Trophoblast cell (in vitro differentiated cells and primary cell): ENCODE measurements around the gene AKAP12.
"Not testable (repeated sequence)": the region's sequence is repeated elsewhere in the genome, so short reads cannot be mapped to it uniquely, and the experiment has no call there.

Experiments used
- DNase-seq, 2 donors: peaks; one replicate each; pipeline ENCODE4 v3.0.0-alpha.2; 2016
- H2AFZ ChIP-seq: 2 replicates; pipeline ENCODE4 v1.6.1; 2013; ENCODE audit warnings: low read length, moderate library complexity, mild to moderate bottlenecking; ENCODE audit not compliant: insufficient read depth, poor library complexity
- H2AK5ac ChIP-seq: 2 replicates; pipeline ENCODE4 v1.6.1; 2013; ENCODE audit warnings: mild to moderate bottlenecking, low read length
- H2BK120ac ChIP-seq: 2 replicates; pipeline ENCODE4 v1.6.1; 2013; ENCODE audit warnings: low read length, mild to moderate bottlenecking, moderate library complexity; ENCODE audit not compliant: insufficient read depth, poor library complexity
- H2BK12ac ChIP-seq: 2 replicates; pipeline ENCODE4 v1.6.1; 2013; ENCODE audit warnings: mild to moderate bottlenecking, low read length, moderate library complexity
- H2BK5ac ChIP-seq: 2 replicates; pipeline ENCODE4 v1.6.1; 2013; ENCODE audit warnings: low read length, low read depth, moderate library complexity, mild to moderate bottlenecking; ENCODE audit not compliant: poor library complexity
- H3K14ac ChIP-seq: 2 replicates; pipeline ENCODE4 v1.6.1; 2013; ENCODE audit warnings: mild to moderate bottlenecking, low read length
- H3K18ac ChIP-seq: 2 replicates; pipeline ENCODE4 v1.6.1; 2013; ENCODE audit warnings: mild to moderate bottlenecking, low read length
- H3K23ac ChIP-seq: 2 replicates; pipeline ENCODE4 v1.6.1; 2013; ENCODE audit warnings: low read length
- H3K27ac ChIP-seq: 2 replicates; pipeline ENCODE4 v1.5.1; 2013; ENCODE audit warnings: low read depth, mild to moderate bottlenecking, inconsistent platforms, low read length, moderate library complexity
- H3K27me3 ChIP-seq: 2 replicates; pipeline ENCODE4 v1.6.1; 2013; ENCODE audit warnings: inconsistent platforms, mild to moderate bottlenecking, low read length, moderate library complexity; ENCODE audit not compliant: insufficient read depth
- H3K36me3 ChIP-seq, 2 experiments: 1 replicate in 1 of 2; 2 replicates in 1 of 2; pipeline ENCODE4 v1.6.1; 2013; ENCODE audit warnings: low read length in 2 of 2, mild to moderate bottlenecking in 2 of 2, moderate library complexity in 1 of 2; ENCODE audit not compliant: insufficient read depth in 2 of 2, control insufficient read depth in 1 of 2
- H3K4ac ChIP-seq: 2 replicates; pipeline ENCODE4 v1.6.1; 2013; ENCODE audit warnings: low read depth, mild to moderate bottlenecking, low read length, moderate library complexity
- H3K4me1 ChIP-seq, 2 experiments: 1 replicate in 1 of 2; 2 replicates in 1 of 2; pipeline ENCODE4 v1.6.1; 2013; ENCODE audit warnings: low read length in 2 of 2, mild to moderate bottlenecking in 2 of 2, moderate library complexity in 1 of 2; ENCODE audit not compliant: insufficient read depth in 2 of 2, control insufficient read depth in 1 of 2
- H3K4me2 ChIP-seq: 2 replicates; pipeline ENCODE4 v1.6.1; 2013; ENCODE audit warnings: inconsistent platforms, mild to moderate bottlenecking, low read length, moderate library complexity
- H3K4me3 ChIP-seq: 2 replicates; pipeline ENCODE4 v1.5.1; 2013; ENCODE audit warnings: mild to moderate bottlenecking, low read depth, low read length, inconsistent platforms
- H3K79me1 ChIP-seq: one replicate; pipeline ENCODE4 v1.6.1; 2013; ENCODE audit warnings: low read length
- H3K79me2 ChIP-seq: 2 replicates; pipeline ENCODE4 v1.6.1; 2013; ENCODE audit warnings: low read length, mild to moderate bottlenecking; ENCODE audit not compliant: control insufficient read depth, insufficient read depth, poor library complexity
- H3K9ac ChIP-seq: 2 replicates; pipeline ENCODE4 v1.6.1; 2013; ENCODE audit warnings: mild to moderate bottlenecking, low read length
- H3K9me3 ChIP-seq: 2 replicates; pipeline ENCODE4 v1.6.1; 2013; ENCODE audit warnings: low read depth, mild to moderate bottlenecking, control low read depth, inconsistent platforms, low read length; ENCODE audit not compliant: insufficient read depth
- H4K12ac ChIP-seq: 2 replicates; pipeline ENCODE4 v1.6.1; 2013; ENCODE audit warnings: low read depth, mild to moderate bottlenecking, low read length, moderate library complexity
- H4K8ac ChIP-seq: 2 replicates; pipeline ENCODE4 v1.6.1; 2013; ENCODE audit warnings: low read depth, mild to moderate bottlenecking, low read length, moderate library complexity
- H4K91ac ChIP-seq: one replicate; pipeline ENCODE4 v1.6.1; 2013; ENCODE audit warnings: low read depth, mild to moderate bottlenecking, low read length, moderate library complexity
- WGBS: extraction: QIAGEN DNeasy Blood & Tissue Kit; methylation state at CpG from one replicate; pipeline ENCODE4 v1.1.7; 2013; ENCODE audit warnings: missing lambda C conversion rate; ENCODE audit not compliant: insufficient read length, insufficient coverage; ENCODE audit errors: extremely low coverage; 5-methylcytosine and 5-hydroxymethylcytosine counted together

AKAP12 gene

DNA sequence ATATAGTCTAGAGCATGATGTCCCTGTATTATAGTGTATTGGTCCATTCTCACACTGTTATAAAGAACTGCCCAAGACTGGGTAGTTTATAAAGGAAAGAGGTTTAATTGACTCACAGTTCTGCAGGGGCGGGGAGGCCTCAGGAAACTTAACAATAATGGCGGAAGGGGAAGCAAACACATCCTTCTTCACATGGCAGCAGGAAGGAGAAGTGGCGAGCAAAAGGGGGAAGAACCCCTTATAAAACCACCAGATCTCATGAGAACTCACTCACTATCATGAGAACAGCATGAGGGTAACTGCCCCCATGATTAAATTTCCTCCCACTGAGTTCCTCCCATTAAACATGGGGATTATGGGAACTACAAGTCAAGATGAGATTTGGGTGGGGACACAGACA lies 75.9 kb downstream of the AKAP12 start:
- H2BK5ac ChIP-seq, H3K4me1 ChIP-seq, H3K79me1 ChIP-seq, H2BK12ac ChIP-seq, H3K9ac ChIP-seq, H3K36me3 ChIP-seq, H4K8ac ChIP-seq, H3K4ac ChIP-seq, H3K18ac ChIP-seq, H3K23ac ChIP-seq, H3K79me2 ChIP-seq, H3K9me3 ChIP-seq, H4K12ac ChIP-seq, H3K27me3 ChIP-seq, H3K4me2 ChIP-seq, H2AK5ac ChIP-seq, H3K4me3 ChIP-seq, H2AFZ ChIP-seq, H4K91ac ChIP-seq, H3K14ac ChIP-seq, H3K27ac ChIP-seq, DNase-seq, H2BK120ac ChIP-seq: not testable (repeated sequence)
- WGBS, result no CpG with 5 or more reads among the region's 3 CpGs

DNA sequence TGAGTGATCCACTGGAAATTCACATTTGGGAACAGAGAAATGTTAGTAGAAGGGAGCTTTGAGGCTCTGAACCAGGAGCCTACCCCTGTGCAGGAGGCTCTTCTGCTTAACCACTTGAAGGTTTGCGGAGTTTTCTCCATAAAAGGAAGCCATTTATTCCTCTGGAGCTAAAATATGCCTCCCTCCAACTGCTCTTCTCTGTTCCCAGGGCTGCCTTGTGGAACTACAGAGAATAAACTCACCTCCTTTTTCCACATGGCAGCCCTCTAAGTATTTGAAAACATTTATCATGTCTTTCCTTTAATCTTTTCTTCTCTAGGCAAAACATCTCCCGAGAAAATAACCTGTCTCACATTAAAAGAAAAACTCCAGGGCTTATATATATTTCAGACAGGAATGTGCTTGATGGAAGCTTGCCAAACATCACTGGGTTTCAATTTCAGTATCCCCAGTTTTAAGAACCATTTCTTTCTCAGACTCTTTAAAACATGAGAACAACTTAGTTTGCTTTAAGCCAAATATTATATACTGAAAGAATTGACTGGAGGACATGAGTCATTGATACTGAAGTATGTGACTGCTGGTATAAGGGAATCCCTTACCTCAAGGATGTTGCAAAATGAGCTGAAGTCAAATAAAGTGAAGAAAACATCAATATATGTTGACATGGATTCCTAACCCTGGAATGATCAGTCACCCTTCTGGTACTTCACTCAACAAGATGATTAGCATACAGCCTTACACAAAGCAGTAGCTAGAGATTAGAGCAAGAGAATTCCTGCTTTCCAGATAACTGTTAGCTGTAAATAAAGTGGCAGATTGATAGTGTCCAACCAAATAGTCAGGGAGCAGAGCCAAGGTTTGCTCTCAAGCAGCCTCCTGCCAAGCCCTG lies 77.6 kb downstream of the AKAP12 start:
- Histone ChIP-seq H3K4me1 (peaks cover 0 to 2% of the 10 kb centered on the region in 2 experiments), H4K12ac (no peak overlapping the region), H2BK12ac (no peak overlapping the region), H2AFZ (no peak overlapping the region), H3K23ac (no peak overlapping the region), H3K18ac (no peak overlapping the region), H3K9ac (no peak overlapping the region), H3K27ac (no peak overlapping the region), H3K9me3 (peaks cover 2% of the 10 kb centered on the region), H2AK5ac (no peak overlapping the region), H2BK5ac (no peak overlapping the region), H3K36me3 (no peaks in the 10 kb centered on the region), H4K8ac (no peak overlapping the region), H3K79me1 (no peaks in the 10 kb centered on the region), H3K4me2 (no peak overlapping the region), H3K4me3 (no peak overlapping the region), H2BK120ac (no peak overlapping the region), H3K79me2 (no peaks in the 10 kb centered on the region), H3K14ac (no peak overlapping the region), H4K91ac (no peak overlapping the region), H3K4ac (no peak overlapping the region), H3K27me3 (no peaks in the 10 kb centered on the region)
- WGBS, result no CpG with 5 or more reads among the region's 2 CpGs
- peak; percentile 52 to 92 for DNase-seq

DNA sequence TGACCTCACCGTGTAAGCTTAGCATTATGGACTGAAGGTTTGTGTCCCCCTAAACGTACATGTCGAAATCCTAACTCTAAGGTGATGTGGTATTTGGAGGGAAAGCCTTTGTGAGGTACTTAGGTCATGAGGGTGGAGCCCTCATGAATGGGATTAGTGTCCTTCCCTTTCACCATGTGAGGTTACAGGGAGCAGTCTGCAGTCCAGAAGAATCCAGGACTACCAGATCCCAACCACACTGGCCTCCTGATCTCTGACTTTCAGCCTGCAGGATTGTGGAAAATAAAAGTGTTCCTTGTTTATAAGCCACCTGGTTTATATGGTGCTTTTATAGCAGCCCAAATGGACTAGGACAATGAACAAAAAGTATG lies 78.2 kb downstream of the AKAP12 start:
- H3K79me2 ChIP-seq, result no peaks in the 10 kb centered on the region
- WGBS, result no CpG with 5 or more reads among the region's 3 CpGs
- H2BK12ac ChIP-seq, result no peak overlapping the region
- H2BK120ac ChIP-seq, result no peak overlapping the region
- no peak overlapping the region for H3K23ac ChIP-seq
- H3K27me3 ChIP-seq, result no peaks in the 10 kb centered on the region
- no peaks in the 10 kb centered on the region for H3K36me3 ChIP-seq
- H3K27ac ChIP-seq, result no peak overlapping the region
- no peak overlapping the region for H3K14ac ChIP-seq
- DNase-seq, result no peak
- no peak overlapping the region for H2BK5ac ChIP-seq
- no peak overlapping the region for H2AK5ac ChIP-seq
- H4K91ac ChIP-seq, result no peak overlapping the region
- H4K8ac ChIP-seq, result no peak overlapping the region
- peaks cover 0 to 2% of the 10 kb centered on the region in 2 experiments for H3K4me1 ChIP-seq
- no peak overlapping the region for H3K18ac ChIP-seq
- H4K12ac ChIP-seq, result no peak overlapping the region
- no peak overlapping the region for H3K4ac ChIP-seq
- H3K4me3 ChIP-seq, result no peak overlapping the region
- H3K79me1 ChIP-seq, result no peaks in the 10 kb centered on the region
- H3K9ac ChIP-seq, result no peak overlapping the region
- no peak overlapping the region for H3K4me2 ChIP-seq
- H2AFZ ChIP-seq, result no peak overlapping the region
- H3K9me3 ChIP-seq, result peaks cover 2% of the 10 kb centered on the region

DNA sequence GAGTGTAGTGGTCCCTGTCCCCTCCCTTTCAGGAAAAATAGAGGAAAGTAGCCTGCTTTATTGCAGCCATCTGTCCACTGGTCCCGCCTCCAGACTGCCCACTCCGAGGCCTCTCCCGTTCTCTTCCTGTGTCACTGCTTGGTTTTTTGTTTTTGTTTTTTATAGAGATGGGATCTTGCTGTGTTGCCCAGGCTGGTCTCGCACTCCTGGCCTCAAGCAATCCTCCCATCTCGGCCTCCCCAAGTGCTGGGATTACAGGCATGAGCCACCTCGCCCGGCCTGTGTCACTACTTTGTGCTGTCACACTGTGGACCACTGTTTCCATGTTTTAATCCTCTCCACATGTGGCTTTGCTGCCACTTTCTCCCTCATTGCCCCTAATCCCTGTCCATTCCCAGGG lies 80.4 kb downstream of the AKAP12 start:
- no peak overlapping the region for H3K18ac ChIP-seq
- no peak overlapping the region for H4K12ac ChIP-seq
- H3K9ac ChIP-seq, result no peak overlapping the region
- H3K9me3 ChIP-seq, result peaks cover 2% of the 10 kb centered on the region
- no peaks in the 10 kb centered on the region for H3K27me3 ChIP-seq
- no peak overlapping the region for H2AFZ ChIP-seq
- no peak overlapping the region for H3K4me2 ChIP-seq
- no peak overlapping the region for H2BK5ac ChIP-seq
- H3K79me2 ChIP-seq, result no peaks in the 10 kb centered on the region
- H2BK120ac ChIP-seq, result no peak overlapping the region
- H4K8ac ChIP-seq, result no peak overlapping the region
- H3K23ac ChIP-seq, result no peak overlapping the region
- no peak overlapping the region for H3K4me3 ChIP-seq
- no peak overlapping the region for H3K4ac ChIP-seq
- DNase-seq, result no peak
- H2BK12ac ChIP-seq, result no peak overlapping the region
- no peaks in the 10 kb centered on the region for H3K36me3 ChIP-seq
- peaks cover 0 to 2% of the 10 kb centered on the region in 2 experiments for H3K4me1 ChIP-seq
- H3K14ac ChIP-seq, result no peak overlapping the region
- no peak overlapping the region for H3K27ac ChIP-seq
- no CpG with 5 or more reads among the region's 7 CpGs for WGBS
- no peaks in the 10 kb centered on the region for H3K79me1 ChIP-seq
- H2AK5ac ChIP-seq, result no peak overlapping the region
- no peak overlapping the region for H4K91ac ChIP-seq
